ENCODE results near the gene KCTD16.

Gene KCTD16

GRCh38 chr5:144469106-144469505 lies 298.4 kb downstream of the KCTD16 start:
- no peak for DNase-seq

GRCh38 chr5:144472221-144472620 lies 301.5 kb downstream of the KCTD16 start:
- DNase-seq: peak; percentile 46

- no peak for DNase-seq
Observed at GRCh38 chr5:144473650-144474049, 303.0 kb downstream of the KCTD16 start.

GRCh38 chr5:144478565-144478964 lies 307.9 kb downstream of the KCTD16 start:
- no peak for DNase-seq

- DNase-seq: no peak
Observed at GRCh38 chr5:144481861-144482260, 311.2 kb downstream of the KCTD16 start.

GRCh38 chr5:144484124-144484897 lies 313.6 kb downstream of the KCTD16 start:
- DNase-seq: no peak

- DNase-seq: no peak
Observed at GRCh38 chr5:144485540-144485939, 314.9 kb downstream of the KCTD16 start.

- DNase-seq: no peak
Observed at GRCh38 chr5:144487207-144487606, 316.5 kb downstream of the KCTD16 start.

GRCh38 chr5:144487761-144488160 lies 317.1 kb downstream of the KCTD16 start:
- DNase-seq: no peak

GRCh38 chr5:144503123-144503522 lies 332.4 kb downstream of the KCTD16 start:
- no peak for DNase-seq

GRCh38 chr5:144504929-144505577 lies 334.4 kb downstream of the KCTD16 start:
- no peak for DNase-seq

GRCh38 chr5:144510845-144511579 lies 340.3 kb downstream of the KCTD16 start:
- DNase-seq: no peak

GRCh38 chr5:144511580-144512072 lies 341.0 kb downstream of the KCTD16 start:
- no peak for DNase-seq

GRCh38 chr5:144522698-144523097 lies 352.0 kb downstream of the KCTD16 start:
- DNase-seq: no peak

- DNase-seq: no peak
Observed at GRCh38 chr5:144525000-144525399, 354.3 kb downstream of the KCTD16 start.

GRCh38 chr5:144531188-144531587 lies 360.5 kb downstream of the KCTD16 start:
- DNase-seq: no peak
